Mesenteric fat pad (tissue), 1 donor: ENCODE measurements around the gene PRDM16. TPM values are rescaled to one million over a fixed set of nuclear protein-coding genes. Genes with fewer than 3 reads are reported as not detected.
"Not testable (repeated sequence)": the region's sequence is repeated elsewhere in the genome, so short reads cannot be mapped to it uniquely, and the experiment has no call there.

Experiments used
- DNase-seq: peaks from one replicate; pipeline ENCODE4 v3.0.0-alpha.2; 2020; ENCODE audit warnings: low spot score
- total RNA-seq: library from RNA; stranded (reverse); fragmentation: NEBNext Ultra II Directional; extraction: Animal tissue kit (Norgen Biotek cat#: 25700); gene quantifications from one replicate; pipeline ENCODE4 v1.2.1, GENCODE V29; 2021
- donor health status: DM: yes; HTN: yes; CAD: no.

PRDM16 gene
- total RNA-seq, 1 donor from 2014 or later: 3.9 TPM

GRCh38 chr1:3273447-3273846 lies 204.4 kb downstream of the PRDM16 start:
- DNase-seq: no peak

- DNase-seq: no peak
Measured at GRCh38 chr1:3274972-3275371, 206.0 kb downstream of the PRDM16 start.

- DNase-seq: no peak
Measured at GRCh38 chr1:3275471-3276340, 206.7 kb downstream of the PRDM16 start.

GRCh38 chr1:3276341-3276800 lies 207.4 kb downstream of the PRDM16 start:
- no peak for DNase-seq

- DNase-seq: no peak
Measured at GRCh38 chr1:3277011-3277471, 208.0 kb downstream of the PRDM16 start.

- DNase-seq: no peak
Measured at GRCh38 chr1:3277623-3278022, 208.6 kb downstream of the PRDM16 start.

- DNase-seq: no peak
Measured at GRCh38 chr1:3278416-3279181, 209.6 kb downstream of the PRDM16 start.

GRCh38 chr1:3279182-3279470 lies 210.1 kb downstream of the PRDM16 start:
- no peak for DNase-seq

GRCh38 chr1:3281735-3282134 lies 212.7 kb downstream of the PRDM16 start:
- DNase-seq: no peak

- DNase-seq: no peak
Measured at GRCh38 chr1:3282186-3282585, 213.2 kb downstream of the PRDM16 start.

GRCh38 chr1:3282656-3283430 lies 213.8 kb downstream of the PRDM16 start:
- DNase-seq: no peak

- no peak for DNase-seq
Measured at GRCh38 chr1:3283849-3284248, 214.8 kb downstream of the PRDM16 start.

- no peak for DNase-seq
Measured at GRCh38 chr1:3284691-3285090, 215.7 kb downstream of the PRDM16 start.

GRCh38 chr1:3285106-3285740 lies 216.2 kb downstream of the PRDM16 start:
- no peak for DNase-seq

- not testable (repeated sequence) for DNase-seq
Measured at GRCh38 chr1:3287095-3287494, 218.1 kb downstream of the PRDM16 start.

- no peak for DNase-seq
Measured at GRCh38 chr1:3287656-3288160, 218.7 kb downstream of the PRDM16 start.

- DNase-seq: no peak
Measured at GRCh38 chr1:3289502-3289901, 220.5 kb downstream of the PRDM16 start.

GRCh38 chr1:3290438-3290837 lies 221.4 kb downstream of the PRDM16 start:
- DNase-seq: no peak

- no peak for DNase-seq
Measured at GRCh38 chr1:3290915-3291314, 221.9 kb downstream of the PRDM16 start.

GRCh38 chr1:3292051-3292722 lies 223.2 kb downstream of the PRDM16 start:
- no peak for DNase-seq
